ENCODE measurements around the gene ZFPM1.

GRCh38 chr16:88426018-88426417 is 27.1 kb upstream of the ZFPM1 start:
- no peak for TF ChIP-seq MAX (IDR thresholded peaks at IDR 0.05)
- TF ChIP-seq REST (IDR thresholded peaks at IDR 0.05): no peak
- no peak for TF ChIP-seq YY1 (IDR thresholded peaks at IDR 0.05)
- TF ChIP-seq TAF1 (conservative IDR thresholded peaks at IDR 0.05): no peak
- TF ChIP-seq CTCF (IDR thresholded peaks at IDR 0.05; ENCODE audit: low read depth, low read length, missing input control): no peak
- no peak for TF ChIP-seq EGR1 (IDR thresholded peaks at IDR 0.05; ENCODE audit: low read depth in 2 of 2)
- no peak for TF ChIP-seq GABPA (IDR thresholded peaks at IDR 0.05 in 1 of 2, conservative IDR thresholded peaks at IDR 0.05 in 1 of 2)
- no peak for TF ChIP-seq RAD21 (IDR thresholded peaks at IDR 0.05)
- TF ChIP-seq ATF3 (IDR thresholded peaks at IDR 0.05): no peak
- TF ChIP-seq RXRA (IDR thresholded peaks at IDR 0.05): no peak

Measured in liver (tissue), 3 donors.